Mammary epithelial cell (primary cell): ENCODE data around the gene CACNA1G.

ENCODE experiments used
- CTCF ChIP-seq, 2 donors: IDR thresholded peaks in 1 of 2; conservative IDR thresholded peaks in 1 of 2; 2 replicates each; pipeline ENCODE4 v1.5.1; 2011 to 2012; ENCODE audit warnings: inconsistent platforms in 2 of 2, low read length in 2 of 2, mild to moderate bottlenecking in 2 of 2, control low read depth in 1 of 2, low read depth in 1 of 2; ENCODE audit not compliant: insufficient read depth in 1 of 2; ENCODE audit errors: extremely low read depth in 1 of 2
- EZH2 ChIP-seq: IDR thresholded peaks from 2 replicates; pipeline ENCODE4 v1.6.1; 2012; ENCODE audit warnings: low read length, inconsistent platforms, borderline replicate concordance

- TF ChIP-seq CTCF (conservative IDR thresholded peaks at IDR 0.05 in 1 of 2, IDR thresholded peaks at IDR 0.05 in 1 of 2; ENCODE audit: extremely low read depth in 1 of 2, insufficient read depth in 1 of 2, low read depth in 1 of 2, low read length in 2 of 2) = no peak
- TF ChIP-seq EZH2 = no peak
Observed at GRCh38 chr17:50662632-50663225, 102.2 kb downstream of the CACNA1G start.
